Airway epithelial cell (primary cell): Measurements from ENCODE around the gene NXPE1. TPM values are rescaled to one million over a fixed set of nuclear protein-coding genes. Genes with fewer than 3 reads are reported as not detected.

Source experiments
- total RNA-seq: library from RNA; depleted of rRNA; stranded (reverse); fragments of >200 nt; gene quantifications from 2 replicates; pipeline ENCODE4 v1.2.3, GENCODE V29; 2015

The NXPE1 gene
- not detected in 2 replicates for total RNA-seq

DNA sequence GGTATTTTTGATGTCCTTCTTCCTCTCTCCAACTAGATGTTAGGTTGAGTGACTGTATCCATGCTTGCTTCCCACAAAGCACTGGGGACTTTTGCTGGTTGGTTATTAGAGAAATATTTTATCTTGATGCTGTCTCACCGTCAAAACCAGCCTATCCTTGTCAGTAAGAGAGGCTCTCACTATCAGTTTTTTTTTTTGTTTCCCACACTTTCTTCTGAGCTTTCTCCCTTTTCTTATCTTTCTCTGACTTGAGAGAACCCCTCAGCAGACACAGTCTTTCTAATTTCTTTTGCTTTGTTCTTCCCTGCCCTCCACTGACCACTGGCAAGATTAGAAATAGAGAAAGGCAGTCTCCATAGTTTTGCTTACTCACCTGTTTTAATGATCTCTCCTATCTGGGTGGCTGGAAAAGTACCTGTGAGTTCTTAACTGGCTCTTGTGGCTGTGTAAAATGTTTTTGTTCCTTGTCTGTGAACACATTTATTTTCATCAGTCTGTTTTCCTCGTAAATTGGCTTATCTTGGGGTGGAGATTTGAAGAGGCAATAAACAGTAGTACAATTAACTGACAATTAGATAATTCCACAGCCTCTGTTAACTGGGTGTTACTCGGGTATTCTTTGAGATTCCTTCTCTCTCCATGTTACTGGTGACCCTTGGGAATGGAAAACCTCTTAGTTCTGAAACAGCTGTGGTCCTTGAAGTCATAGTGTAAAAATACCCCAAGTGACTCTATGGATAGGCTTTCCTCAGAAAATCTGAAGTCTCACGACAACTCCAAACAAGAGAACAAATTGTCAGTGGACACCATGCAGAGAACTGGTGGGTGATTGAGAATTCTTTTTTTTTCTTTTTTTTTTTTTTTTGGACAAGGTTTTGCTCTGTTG, at the start of gene NXPE1:
Gene NXPE1, minus strand, starts transcription at position 457 of the 886 bp plus-strand sequence. CDS start 8,680 bp downstream, outside the sequence.

DNA sequence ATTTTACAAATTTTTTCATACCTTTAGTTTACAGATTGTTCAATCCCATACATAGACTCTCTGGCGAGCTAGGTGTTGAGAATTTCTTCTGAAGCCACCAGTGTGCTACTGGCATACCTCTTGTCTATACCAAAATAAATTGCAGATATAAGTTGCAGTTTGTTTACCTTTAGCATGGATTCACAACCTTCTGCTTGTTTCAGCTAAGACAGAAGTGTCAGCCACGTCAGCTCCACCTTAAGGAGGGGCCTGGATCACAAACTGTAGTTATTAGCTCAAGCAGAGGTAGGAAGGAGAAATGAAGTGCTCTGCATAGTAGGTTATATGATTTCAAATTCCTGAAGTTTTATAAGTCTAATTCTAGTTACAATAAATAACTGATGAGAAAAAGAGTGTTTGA, 35.9 kb upstream of the NXPE1 start, which contains the start of gene NXPE4:
Gene NXPE4, minus strand, starts transcription at position 216 of the 400 bp plus-strand sequence. CDS start 1,027 bp downstream, outside the sequence.

Other genes starting within 250 kb of the NXPE1 start
- 3.3 and 6.9 TPM in 2 replicates for gene C11orf71, start 159.4 kb downstream of the NXPE1 start, total RNA-seq
- 4.4 and 14.7 TPM in 2 replicates for gene RBM7, start 159.2 kb downstream of the NXPE1 start, total RNA-seq
- 151 and 165 TPM in 2 replicates for gene REXO2, start 120.4 kb downstream of the NXPE1 start, total RNA-seq
- not detected in 2 replicates for gene NXPE4, start 35.9 kb upstream of the NXPE1 start, total RNA-seq
- gene NXPE2, start 118.6 kb upstream of the NXPE1 start, total RNA-seq = not detected in 2 replicates